GM21737 (cell line): ENCODE results near the gene RERE.

Experiments
- ATAC-seq: cut with Tn5 transposase; IDR thresholded peaks from one replicate; pipeline ENCODE4 v1.9.1; 2021; ENCODE audit warnings: mild to moderate bottlenecking, moderate library complexity; ENCODE audit not compliant: unreplicated experiment

The RERE gene

DNA sequence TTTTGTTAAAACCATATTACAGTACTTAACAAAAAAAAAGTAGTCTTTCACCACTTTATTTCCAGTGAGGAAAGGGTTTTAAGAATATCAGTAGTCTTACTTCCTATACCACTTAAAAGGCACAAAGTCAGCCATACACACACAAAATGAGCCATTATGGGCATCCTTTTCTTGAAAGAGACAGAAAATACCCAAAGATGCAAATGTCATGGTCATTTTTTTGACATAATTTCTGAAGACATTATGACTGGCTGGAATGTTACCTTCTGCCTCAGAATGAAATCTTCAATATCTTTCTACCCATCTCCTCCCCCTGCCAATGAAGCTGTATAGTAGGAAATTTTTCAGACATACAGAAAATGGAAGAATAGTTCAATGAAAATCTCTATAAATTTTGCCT lies 261.9 kb downstream of the RERE start:
- ATAC-seq = no peak

DNA sequence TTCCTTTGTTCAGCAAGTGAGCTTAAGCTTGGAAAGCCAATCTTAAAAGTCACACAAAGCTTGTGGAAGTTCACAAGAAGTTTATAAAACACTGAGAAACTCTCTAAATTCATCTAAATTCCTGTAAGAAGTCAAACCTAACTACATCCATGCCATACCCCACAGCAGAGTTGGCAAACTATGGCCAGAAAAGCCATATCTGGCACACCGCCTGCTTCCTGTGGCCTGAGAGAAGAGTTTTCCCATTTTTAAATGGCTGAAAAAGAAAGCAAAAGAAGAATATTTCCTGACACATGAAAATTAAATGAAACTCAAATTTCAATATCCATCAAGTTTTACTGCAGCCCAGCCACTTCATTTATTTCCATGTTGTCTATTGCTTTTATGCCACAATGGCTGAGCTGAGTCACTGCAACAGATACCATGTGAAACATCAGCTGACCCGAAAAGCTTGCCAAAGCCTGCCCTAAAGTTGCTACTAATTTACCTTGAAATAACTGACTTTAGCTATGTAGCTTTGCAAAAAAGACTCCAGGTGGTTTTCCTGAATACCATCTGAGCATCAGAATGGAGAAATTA lies 262.4 kb downstream of the RERE start:
- no peak for ATAC-seq

DNA sequence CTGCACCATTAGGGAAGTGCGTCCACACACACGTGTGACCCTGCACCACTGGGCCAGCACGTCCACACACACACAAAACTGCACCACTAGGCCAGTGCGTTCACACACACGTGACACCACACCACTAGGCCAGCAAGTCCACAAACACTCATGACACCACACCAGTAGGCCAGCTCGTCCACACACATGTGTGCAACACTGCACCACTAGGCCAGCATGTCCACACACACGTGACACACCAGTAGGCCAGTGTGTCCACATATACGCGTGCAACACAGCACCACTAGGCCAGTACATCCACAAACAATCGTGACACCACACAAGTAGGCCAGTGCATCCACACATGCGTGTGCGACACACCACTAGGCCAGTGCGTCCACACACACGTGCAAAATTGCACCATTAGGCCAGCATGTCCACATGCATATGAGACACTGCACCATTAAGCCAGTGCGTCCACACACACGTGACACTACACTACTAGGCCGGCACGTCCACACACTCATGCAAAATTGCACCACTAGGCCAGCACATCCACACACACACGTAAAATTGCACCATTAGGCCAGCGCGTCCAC lies 264.5 kb downstream of the RERE start:
- no peak for ATAC-seq

DNA sequence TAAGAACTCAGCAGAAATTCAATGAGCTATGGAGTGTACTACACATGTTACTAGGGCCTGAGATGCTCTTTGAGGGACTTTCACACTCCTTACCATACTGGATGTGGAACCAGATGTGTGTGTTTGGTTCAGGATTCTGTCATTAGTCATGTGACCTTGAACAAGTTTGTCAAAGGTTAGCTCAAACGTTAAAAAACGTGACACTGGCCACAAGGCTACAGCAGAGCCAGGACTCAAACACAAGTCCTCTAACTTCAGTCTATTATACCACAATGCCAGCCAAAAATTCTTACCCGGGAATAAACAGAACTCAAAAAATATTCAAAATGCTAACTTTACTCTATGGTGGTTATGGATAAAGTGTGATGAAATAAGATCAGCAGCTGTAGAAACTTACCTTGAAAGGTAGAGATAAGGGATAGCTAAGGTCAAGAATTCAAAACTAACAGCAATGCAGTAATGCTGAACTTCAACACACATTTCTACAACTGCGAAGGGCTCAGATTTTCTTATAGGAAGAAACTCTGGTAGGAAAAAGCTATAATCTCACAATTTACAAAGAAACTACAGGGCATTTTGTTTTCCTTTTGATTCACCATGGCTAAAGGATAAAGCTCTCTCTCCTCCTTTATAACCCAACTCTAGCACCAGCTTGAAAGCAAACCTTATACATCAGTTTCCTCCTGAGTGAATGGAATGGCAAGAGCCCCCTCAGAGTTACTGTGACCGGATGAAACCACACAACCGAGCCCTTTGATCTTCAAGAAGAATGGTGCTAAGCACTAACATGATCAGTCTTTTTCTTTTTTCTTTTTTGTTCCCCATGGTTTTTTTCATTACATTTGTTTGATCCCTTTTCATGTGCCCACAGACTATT lies 265.6 kb downstream of the RERE start:
- ATAC-seq = no peak

DNA sequence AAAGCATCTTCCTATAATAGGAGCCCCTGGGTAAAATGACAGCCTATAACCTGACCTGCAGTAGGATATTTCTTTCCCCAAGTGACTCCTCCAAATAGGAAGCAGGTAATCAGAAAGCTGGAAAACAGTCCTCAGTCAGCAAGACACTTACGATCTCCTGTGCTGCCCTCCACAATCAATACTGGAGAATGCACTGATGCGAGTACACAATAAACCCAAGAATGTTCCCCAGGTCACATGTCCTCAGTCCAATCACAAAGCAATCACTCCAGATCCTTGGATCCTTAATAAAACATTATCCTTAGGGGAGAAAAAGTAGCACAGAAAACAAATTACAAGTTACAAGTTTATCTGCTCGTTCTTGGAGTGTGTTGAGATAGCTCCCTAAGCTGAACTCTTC lies 266.4 kb downstream of the RERE start:
- ATAC-seq = no peak

DNA sequence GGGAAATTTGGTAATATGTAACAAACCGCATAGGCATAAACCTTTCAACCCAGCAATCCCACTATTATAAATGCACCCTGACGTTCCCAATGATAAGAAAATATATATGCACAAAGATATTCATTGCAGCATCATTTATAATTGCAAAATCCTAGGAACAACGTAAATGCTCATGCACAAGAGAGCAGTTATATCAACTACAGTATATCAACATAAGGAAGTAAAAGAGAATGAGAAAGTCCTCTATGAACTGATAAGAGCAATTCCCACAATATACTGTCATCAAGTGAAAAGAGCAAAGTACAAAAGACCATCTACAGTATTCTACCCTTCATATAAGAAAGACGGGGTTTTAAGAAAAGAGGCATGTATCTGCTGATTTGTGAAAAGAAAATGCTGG lies 269.6 kb downstream of the RERE start:
- no peak for ATAC-seq

DNA sequence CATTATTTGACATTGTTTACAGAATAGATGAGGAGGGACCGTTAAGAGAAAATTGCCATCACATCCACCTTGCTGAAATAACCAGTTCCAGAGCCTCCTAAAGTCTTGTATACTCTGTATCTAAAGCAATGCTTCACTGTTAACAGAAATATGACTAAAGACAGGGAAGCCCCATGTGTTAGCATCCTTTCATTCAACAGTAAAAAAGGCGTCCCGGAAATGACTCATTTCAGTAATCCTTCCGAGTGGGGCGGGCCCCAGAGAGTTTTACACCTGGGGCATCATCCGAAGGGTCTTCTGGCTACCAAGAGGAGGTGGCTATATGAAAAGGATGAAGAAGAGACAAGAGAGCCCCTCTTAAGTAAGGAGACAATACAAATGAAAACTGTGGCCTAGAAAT lies 272.4 kb downstream of the RERE start:
- no peak for ATAC-seq

DNA sequence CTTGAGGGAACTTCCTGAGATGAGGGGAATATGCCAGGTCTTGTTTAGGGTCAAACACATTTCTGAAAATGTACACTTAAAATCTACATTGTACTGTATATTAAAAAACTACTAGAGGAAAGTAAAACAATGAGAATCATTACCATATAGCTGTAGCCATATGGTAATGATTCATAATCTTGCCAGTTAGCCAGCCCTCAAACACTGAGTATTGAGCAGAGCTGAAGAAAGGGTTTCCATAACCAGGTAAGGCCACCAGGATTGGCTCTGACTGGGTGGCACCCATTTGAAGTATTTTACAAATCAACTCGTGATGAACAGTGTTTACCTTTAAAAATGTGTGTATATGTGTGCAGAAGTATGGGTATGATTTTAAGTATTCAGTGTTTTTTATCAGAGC lies 272.8 kb downstream of the RERE start:
- no peak for ATAC-seq

DNA sequence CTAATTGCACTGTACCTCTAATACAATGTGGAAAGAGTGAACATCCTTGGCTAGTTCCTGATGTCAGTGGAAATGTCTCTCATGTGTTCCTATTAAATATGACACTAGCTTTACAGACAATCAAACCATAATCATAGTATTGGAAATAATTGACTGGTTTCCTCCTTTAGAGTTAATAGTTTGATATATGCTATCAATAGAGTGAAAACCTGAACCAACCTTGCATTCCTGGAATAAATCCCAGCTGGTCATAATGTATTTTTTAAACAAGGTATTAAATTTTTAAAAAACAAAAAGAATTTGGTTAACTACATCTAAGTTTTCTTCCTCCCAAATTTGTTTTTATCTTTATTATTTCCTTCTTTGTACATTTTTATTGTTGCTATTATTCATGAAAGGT lies 273.5 kb downstream of the RERE start:
- ATAC-seq = no peak

DNA sequence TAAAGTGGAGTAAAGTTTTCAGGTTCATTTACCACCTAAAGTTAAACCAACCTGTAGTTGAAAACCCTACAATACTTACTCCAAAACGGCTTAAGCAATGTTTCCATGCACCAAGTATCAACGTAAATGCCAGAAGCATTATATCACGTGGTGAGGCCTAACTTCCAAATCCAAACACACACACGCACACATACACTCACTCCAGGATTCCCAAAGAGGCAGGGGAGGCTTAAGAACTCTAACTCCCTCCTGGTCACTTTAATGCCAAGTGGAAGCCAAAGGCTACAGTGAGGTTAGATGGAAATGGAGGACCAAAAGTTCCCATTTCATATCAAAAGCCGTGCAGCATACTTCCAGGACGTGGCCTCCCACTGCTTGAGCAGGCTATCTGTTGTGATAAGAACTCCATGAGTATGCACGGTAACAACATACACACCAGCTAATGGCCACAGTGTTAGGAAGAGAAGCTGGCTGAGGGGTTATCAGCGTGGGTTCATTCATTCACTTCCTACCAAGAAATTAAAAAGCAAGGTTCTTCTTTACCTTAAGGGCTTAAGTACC lies 275.4 kb downstream of the RERE start:
- ATAC-seq = no peak

DNA sequence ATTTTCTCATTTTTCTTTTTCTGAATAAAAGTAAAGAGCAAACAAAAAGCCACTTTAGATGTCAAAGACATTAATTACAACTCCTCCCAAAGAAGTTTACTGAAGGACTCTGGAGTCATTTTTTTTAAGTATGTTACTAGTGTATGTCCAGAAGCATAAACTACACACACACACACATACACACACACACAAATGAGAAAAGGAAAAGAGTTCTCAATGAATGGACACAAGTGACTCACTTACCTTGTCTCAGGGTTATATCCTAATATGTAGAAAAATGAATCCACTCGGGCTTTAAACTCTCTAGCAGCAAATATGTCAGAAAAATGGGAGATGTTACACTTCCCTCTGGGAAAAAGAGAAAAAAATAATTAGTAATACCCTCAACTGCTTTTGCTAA lies 276.5 kb downstream of the RERE start:
- ATAC-seq = no peak

DNA sequence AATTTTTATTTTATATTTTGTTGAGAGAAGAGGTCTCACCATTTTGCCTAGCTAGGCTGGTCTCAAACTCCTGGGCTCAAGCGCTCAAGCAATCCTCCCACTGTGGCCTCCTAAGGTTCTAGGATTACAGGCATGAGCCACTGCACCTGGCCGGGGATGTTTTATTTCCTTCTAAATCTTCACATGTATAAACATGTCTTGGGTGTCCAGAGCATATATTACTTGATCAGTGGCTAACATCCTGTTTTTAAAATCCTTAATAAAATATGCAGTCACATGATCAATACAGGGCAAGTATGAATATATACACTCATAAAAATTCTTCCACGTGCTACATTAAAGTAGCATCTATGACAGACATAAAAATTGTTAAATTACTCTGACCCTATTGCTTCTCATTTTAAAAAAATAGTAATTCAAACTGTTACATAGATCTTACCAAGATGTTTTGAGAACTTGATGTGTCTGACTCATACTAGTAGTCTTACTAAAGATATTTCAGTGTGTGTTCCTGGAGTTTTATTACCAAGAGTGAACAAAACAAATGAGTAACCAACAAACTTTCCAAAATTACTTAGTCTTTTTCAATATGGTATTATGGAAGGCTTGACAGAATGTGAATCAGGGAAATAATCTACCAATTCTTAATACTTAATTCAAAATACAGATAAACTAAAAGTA lies 277.0 kb downstream of the RERE start:
- ATAC-seq = no peak

DNA sequence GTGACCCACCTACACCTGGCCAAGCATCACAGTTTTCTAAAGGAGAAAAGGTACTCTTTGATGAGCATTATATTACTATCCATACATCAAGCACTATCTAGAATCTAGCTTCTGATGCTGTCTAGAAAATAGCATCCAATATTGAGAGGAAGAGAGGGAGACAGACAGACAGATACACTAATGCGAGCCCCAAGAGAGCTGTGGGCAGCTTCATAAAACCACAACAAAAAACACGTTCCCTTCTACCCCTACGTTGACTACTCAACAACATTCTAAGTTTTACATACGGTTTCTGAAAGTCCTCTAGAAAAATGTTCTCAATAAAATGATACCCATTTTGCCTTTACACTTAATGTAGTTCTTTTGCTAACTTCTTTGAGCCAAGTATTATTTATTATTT lies 277.8 kb downstream of the RERE start:
- no peak for ATAC-seq

DNA sequence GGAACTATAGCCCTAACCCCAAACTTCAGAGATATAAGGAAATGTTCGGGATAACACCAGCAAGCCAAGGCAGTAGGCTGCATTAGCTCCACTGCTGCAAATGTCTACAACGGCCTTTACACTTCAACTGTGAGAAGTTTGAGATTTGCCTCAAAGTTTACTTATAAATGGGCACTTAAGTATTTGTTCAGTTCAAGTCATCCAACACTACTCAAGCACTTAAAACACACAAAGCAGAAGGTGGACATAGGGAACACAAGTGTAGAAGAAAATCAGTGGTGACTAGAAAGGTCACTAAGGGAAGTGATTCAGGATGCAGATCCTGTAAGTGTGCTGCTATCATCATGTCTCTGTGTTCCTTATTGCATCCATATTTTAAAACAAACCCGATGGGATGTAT lies 278.9 kb downstream of the RERE start:
- ATAC-seq = no peak

DNA sequence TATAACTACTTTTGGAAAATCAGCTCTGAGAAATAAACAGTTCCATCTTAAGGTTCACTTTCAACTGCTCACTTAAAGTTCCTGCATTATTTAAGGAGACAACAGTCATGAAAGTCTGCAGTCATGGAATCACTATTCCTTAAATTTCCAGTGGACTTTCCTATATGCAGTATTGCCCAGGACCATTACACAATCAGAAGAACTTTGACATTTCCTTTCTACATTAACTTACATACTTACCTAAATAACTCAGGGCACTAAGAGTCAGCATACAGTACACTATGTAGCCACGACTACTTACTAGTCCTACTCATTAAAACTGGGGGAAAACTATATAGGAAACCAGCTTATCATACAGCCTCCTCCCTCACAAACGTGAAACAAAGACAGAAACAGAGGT lies 279.4 kb downstream of the RERE start:
- no peak for ATAC-seq

DNA sequence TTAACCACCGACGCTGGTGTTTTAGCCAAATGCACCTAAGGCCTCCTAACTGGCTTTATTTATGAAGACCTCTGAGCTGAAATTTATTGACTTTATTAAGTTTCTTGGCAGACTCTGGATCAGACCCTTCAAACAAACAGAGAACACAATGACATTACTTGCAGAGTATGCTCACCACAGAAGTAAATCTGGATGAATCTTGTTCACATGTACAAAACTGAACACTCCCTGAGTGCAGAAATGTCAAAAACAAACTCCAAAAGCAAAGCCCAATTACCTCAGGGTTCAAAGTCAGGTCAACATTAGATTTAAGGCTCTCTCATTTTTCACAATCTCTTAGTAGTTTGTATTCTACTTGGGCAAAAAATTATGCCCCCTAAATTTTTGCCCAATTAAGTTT lies 280.9 kb downstream of the RERE start:
- no peak for ATAC-seq

DNA sequence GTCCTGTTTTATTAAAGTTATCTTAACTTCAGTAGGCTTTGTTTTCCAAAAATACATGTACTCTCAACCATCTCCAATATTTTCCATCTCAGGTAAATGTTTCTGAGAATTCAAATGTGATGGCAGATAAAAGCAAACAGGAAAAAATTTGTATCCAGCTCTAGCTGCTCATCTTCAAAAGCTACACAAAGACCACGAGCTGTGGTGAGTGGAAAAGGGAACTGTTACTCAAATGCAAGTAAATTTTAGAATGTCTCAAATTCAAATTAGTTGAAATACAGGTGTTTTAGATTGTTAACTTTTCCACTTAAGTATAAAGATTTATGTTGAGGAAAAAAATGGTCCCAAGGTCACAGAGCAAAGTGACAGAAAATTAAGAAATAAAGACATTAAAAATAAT lies 283.5 kb downstream of the RERE start:
- no peak for ATAC-seq

DNA sequence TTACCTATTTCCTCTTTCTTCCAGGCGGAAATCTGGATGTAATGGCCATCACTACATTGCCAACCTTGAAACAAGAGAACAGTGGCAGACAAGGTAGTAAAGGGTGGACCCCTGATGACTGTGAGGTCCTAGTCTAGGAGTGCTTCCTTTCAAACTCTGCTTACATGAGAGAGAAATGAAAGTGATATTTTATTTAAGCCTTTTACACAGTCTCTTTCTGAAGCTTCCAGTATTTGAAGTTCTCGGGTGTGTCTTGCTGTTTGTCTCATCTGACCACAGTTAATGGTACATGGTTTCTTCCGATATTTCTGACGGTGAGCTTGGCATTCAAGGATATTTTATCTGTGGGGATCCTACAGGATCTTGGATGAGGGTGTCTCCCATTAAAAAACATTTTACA lies 284.3 kb downstream of the RERE start:
- ATAC-seq = peak; percentile 59

DNA sequence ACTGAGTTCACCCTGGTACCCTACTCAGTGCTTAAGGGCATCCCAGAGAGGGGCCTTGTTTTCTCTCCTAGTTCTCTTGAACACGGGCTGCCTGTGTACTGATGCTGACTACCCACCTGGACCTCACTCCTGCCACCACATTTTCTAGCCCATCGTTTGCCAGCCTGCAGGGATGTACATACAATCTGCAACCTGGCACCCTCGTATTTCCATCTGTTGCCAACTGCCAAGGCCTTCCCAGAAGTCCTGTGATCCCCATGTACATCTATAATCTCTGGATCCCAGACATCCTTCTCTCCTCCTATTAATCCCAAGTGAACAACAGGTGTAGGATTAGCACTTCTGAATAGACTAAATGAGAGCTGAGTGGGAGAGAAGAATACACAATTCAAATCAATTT lies 287.5 kb downstream of the RERE start:
- ATAC-seq = no peak

DNA sequence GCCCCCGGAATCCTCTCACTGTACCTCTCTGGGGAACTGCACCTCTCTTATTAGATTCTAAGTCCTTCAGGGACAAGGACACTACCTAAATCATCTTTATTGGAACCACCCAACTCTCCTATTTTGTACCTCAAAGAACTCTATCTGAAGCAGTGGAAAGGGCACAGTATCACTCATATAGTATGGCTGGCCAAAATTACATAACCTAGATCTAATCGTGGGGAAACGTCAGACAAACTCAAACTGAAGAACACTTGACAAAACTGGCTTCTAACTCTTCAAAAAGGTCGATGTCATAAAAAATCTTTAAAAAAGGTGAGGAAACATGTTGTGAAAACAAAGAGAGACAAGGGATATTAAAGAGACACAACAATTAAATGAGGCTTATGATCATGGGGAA lies 289.5 kb downstream of the RERE start:
- no peak for ATAC-seq

DNA sequence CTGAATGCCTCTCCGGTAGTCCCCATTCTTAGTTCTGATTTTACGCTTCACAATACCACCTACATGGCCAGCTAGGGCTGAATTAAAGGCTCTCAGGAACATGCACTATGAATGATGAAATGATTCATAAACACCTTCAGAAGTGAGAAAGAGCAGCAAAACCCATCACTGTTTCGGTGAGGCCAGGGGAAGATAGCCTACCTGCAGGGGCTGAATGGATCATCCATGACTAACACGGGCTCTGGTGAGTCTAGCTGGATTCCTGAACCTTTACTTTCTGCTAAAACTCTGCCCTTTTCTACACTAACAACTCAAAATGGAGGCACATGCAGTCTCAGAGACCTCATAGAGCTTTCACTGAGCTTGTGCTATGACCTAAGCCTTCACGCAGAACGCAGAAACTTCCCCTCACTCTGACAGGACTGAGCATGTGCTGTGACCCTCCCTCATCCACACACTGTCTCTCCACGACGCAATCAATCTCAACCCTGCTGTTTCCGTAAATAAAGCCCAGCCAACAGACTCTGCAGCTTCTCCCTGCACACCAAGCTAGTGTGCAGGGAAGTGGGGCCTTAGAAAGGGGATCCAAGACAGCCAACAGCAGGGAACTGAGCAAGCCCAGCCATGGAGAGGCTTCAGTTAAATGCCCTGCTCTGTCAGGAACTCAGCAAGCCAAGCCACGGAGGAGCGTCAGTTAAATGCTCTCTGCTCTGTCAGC lies 291.7 kb downstream of the RERE start:
- ATAC-seq = peak; percentile 45
